GM19240 (cell line): ENCODE results near the gene DMKN.

ENCODE experiments used
- DNase-seq: peaks from one replicate; pipeline ENCODE4 v3.0.0; 2011; ENCODE audit warnings: low spot score; ENCODE audit not compliant: insufficient read length

DMKN gene

GRCh38 chr19:35524181-35524837 lies 10.9 kb upstream of the DMKN start:
- no peak for DNase-seq

GRCh38 chr19:35522745-35523327 lies 9.4 kb upstream of the DMKN start:
- DNase-seq = no peak

GRCh38 chr19:35521124-35521743 lies 7.8 kb upstream of the DMKN start:
- DNase-seq = no peak

DNA sequence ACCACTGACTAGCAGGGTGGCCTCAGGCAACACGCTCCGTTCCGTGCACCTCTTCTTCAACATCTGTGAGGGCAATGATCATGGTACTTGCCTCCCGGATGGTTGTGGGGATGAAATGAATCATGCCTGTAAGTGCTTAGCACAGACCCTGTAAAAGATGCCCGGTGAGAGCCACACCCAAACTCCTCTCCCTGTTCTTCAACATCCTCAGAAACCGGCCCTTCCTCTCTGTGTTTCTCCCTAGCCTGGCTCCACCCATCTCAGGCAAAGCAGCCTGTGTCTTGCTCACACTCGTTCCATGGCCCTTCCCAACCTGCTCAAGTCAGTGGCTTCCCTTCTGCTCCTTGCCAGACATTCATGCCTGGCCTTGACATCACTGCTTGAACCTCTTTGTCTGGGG lies 5.8 kb upstream of the DMKN start:
- no peak for DNase-seq

- no peak for DNase-seq
These were observed 4.9 kb upstream of the DMKN start for GRCh38 chr19:35518313-35518712.

- DNase-seq = no peak
These were observed 3.9 kb upstream of the DMKN start for GRCh38 chr19:35517342-35517741.

GRCh38 chr19:35516310-35516709 lies 2.9 kb upstream of the DMKN start:
- DNase-seq = no peak

- no peak for DNase-seq
These were observed 897 bp upstream of the DMKN start for GRCh38 chr19:35514282-35514809.

DNA sequence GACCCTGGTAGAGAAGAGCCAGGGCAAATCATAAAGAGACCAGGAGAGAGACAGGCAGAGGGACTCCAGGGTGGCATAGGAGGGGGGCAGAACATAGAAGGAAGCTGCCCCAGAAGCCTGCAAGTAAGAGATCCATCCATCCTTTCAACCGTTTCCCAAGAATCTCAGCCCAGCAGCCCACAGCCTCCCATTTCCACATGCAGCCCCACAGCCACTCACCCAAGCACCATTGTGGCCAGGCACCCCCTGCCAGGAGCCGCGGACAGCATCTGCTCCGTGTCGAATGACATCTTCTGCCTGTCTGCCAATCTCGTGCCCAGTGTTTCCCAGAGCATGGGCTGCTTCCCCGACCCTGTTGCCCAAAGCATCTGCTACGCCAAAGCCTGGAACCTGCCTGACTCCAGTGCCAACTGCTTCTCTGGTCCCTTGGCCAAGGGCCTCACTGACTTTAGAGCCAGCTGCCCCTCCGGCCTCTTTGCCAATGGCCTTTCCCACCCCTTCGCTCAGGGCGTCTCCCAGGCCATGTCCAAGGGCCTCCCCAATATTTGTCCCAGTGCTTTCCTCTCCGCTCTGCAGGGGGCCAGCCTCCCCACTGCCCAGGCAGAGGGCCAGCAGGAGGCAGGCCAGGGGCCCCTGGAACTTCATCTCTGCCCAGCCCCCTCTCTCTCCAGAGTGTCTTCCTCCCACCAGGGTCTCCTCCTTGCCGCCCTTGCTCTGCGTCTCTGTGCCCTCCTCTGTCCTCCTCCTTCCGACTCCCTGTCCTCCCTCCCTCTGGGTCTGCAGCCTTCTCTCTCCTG lies 420 bp downstream of the DMKN start:
- no peak for DNase-seq

- no peak for DNase-seq
These were observed 2.1 kb downstream of the DMKN start for GRCh38 chr19:35511337-35511736.

GRCh38 chr19:35510626-35510964 lies 2.9 kb downstream of the DMKN start:
- no peak for DNase-seq

DNA sequence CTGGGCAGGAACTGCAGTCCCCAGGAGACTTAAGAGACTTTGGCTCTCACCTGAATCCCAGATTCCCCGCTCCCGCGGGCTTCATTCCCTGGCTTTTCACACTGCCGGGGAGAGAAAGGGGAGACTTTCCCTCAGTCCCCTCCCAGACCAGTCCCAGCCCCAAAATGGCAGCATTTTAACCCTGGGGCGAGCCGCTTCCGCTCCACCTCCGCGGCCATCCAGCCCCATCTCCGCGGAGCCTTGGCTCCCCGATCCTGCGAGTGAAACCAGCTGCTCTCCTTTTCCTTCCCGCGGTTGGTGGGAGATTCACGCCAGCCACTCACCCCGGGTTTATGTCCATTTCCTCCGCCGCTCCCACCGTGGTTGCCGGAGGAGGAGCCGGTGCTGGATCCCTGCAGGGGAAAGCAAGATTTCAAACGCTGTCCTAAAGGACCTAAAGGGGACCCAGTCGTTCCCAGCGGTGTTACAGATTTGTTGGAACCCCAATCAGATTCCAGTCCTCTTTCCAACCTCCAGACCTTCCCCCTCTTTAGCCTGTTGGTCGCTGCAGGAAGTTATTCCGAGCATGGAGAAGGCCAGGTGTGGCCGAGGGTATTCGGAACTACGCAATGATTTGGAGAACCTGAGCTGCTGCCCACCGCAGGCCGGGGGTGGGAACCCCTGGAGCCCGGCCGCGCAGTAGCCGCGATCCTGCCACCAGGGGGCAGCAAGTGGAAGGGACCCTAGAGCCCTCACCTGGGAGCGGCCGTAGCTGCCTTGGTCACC lies 3.4 kb downstream of the DMKN start:
- DNase-seq = peak; percentile 84

DNA sequence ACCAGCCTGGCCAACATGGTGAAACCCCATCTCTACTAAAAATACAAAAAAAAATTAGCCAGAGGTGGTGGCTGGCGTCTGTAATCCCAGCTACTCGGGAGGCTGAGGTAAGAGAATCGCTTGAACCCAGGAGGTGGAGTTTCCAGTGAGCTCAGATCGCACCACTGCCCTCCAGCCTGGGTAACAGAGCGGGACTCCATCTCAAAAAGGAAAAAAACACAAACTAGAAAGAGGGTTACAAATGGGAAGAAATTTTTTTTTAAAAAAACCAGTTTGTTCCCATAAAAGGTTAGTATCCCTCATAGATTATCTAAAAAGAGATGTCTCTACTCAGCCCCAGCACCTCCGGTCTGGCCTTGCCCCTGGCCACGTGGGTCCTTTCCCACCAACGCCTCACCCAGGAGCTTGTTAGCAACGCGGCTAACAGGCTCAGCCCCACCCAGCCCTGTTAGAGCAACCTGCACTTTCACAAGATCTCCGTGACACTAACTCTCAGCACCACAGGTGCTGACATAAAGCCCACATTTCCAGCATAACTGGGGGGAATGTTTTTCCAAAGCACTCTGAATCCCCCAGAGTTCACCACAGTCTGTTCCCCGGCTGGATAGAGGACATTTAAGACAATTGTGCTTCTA lies 4.3 kb downstream of the DMKN start:
- no peak for DNase-seq

GRCh38 chr19:35508129-35508528 lies 5.3 kb downstream of the DMKN start:
- DNase-seq = no peak

DNA sequence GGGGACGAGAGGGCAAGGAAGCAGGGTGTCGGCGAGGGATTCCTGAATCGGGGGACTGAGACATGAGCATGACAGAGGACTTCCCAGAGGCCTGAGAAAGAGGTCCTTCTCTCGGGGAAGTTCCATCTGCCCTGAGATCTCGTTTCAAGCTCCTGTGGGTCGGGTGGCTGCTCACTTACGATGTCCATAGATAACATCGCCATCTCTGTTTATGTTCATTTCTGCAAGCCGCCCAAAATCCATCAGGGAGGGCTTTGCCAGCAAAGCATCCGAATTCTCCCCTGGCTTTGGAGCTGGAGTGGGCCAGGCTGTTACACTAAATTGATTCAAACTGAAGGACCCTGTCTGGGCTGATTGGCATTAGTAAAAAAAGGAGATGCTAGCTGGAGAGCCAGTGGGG lies 5.9 kb downstream of the DMKN start:
- DNase-seq = no peak

DNA sequence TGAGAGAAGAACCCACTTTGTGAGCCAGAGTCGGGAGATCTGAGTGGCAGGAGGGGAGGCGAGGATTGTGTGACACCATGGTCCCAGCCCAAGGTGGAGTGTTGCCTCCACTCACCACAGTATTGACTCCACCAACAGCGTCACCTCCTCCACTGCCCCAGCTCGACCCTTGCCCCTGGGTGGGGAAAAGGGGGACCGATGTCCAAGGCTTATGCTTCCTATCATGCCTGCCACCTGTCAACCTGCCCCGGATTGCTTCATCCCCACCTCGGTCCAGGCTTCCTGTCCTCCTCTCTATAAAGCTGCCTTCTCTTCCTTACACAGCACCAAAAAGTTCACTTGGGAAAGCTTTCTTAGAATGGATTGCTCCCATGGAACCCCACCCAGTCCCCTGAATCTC lies 7.4 kb downstream of the DMKN start:
- no peak for DNase-seq

- no peak for DNase-seq
These were observed 10.7 kb downstream of the DMKN start for GRCh38 chr19:35502751-35503150.

DNA sequence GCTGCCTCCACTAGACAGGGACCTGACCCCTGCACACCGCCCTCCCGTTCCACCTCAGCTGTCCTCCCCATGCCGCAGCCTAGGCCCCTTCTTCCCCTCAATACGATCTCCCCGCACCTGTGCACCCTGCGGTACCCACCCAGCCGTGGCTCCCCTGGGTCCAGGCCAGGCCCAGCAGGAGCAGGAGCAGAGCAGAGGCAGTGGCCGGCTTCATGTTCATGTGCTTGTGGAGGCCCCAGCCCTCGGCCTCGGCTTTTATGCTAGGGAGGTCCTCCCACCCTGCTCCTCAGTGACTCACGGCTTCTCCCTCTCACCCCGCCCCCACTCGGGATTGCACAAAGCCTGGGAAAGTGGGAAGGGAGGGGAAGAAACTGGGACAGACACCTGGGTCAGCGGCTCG lies 11.8 kb downstream of the DMKN start:
- no peak for DNase-seq

- no peak for DNase-seq
These were observed 12.8 kb downstream of the DMKN start for GRCh38 chr19:35500611-35501010.

DNA sequence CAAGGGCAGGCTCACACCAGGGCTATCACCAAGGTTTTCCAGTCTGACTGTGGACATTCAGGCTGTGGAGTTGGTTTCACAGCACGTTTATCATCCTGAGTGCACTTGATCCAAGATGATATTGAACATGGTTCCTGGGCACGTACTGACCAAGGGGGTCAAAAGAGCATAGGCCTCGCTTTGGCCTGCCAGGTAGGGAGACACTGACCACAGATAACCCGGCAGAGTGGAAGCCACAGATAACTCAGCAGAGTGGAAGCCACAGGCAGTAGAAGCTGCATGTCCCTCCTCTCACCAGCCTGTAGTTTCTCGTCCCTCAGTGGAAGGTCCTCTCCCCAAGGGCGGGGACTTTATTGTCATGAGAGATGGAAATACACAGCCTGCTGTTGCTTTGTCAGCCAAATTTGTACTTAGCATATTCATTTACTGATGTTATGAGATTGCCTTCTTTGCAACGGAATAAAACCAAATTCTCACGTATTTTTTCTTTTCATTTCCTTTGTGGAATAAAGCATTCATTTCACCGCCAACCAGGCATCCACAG lies 14.4 kb downstream of the DMKN start:
- no peak for DNase-seq

- DNase-seq = no peak
These were observed 15.2 kb downstream of the DMKN start for GRCh38 chr19:35498220-35498619.
